Testis (tissue), 2 donors: Measurements from ENCODE around the gene CAMK2G.

Source experiments
- POLR2A ChIP-seq: fragments of 450-650 bp; IDR thresholded peaks from one replicate; pipeline ENCODE4 v1.6.1; 2017; ENCODE audit warnings: antibody characterized with exemption, mild to moderate bottlenecking, moderate library complexity
- TF ChIP-seq, protein P1 (sequence below), 3 experiments: fragments of 450-650 bp in 2 of 3; fragments of 200-600 bp in 1 of 3; sonication (generic) in 1 of 3; IDR thresholded peaks; one replicate each; pipeline ENCODE4 v1.5.1; 2016 to 2019; ENCODE audit warnings: antibody characterized with exemption in 3 of 3, mild to moderate bottlenecking in 2 of 3, moderate library complexity in 1 of 3

DNA sequence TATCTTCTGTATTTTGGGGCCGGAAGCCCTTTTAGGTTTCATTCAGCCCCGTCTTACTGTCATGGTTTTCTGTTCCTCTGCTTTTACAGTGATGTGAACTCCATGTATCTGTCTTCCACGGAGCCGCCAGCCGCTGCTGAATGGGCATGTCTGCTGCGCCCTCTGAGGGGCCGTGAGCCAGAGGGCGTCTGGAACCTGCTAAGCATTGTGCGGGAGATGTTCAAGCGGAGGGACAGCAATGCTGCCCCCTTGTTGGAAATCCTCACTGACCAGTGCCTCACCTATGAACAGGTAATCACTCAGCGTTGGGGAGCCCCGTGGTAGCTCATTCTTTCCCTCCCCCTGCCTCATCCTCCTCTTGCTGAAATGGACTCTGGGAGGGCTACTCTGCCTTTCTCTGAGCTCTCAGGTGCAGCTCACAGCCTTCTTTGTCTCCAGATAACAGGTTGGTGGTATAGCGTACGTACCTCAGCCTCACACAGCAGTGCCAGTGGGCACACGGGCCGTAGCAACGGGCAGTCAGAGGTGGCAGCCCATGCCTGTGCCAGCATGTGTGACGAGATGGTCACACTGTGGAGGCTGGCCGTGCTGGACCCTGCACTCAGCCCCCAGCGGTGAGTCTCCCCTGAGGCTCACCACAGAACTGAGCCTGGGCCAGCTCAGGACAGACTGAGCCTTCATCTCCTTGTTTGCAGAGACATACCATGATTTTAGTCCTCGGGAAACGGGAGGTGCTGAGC is 83.3 kb downstream of the CAMK2G start:
- TF ChIP-seq, protein P1, sequence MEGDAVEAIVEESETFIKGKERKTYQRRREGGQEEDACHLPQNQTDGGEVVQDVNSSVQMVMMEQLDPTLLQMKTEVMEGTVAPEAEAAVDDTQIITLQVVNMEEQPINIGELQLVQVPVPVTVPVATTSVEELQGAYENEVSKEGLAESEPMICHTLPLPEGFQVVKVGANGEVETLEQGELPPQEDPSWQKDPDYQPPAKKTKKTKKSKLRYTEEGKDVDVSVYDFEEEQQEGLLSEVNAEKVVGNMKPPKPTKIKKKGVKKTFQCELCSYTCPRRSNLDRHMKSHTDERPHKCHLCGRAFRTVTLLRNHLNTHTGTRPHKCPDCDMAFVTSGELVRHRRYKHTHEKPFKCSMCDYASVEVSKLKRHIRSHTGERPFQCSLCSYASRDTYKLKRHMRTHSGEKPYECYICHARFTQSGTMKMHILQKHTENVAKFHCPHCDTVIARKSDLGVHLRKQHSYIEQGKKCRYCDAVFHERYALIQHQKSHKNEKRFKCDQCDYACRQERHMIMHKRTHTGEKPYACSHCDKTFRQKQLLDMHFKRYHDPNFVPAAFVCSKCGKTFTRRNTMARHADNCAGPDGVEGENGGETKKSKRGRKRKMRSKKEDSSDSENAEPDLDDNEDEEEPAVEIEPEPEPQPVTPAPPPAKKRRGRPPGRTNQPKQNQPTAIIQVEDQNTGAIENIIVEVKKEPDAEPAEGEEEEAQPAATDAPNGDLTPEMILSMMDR (IDR thresholded peaks at IDR 0.05) = no peak
- no peak for TF ChIP-seq POLR2A
